Thoracic aorta (tissue), 2 donors: Measurements from ENCODE around the gene CAMKMT. TPM values are rescaled to one million over a fixed set of nuclear protein-coding genes. Genes with fewer than 3 reads are reported as not detected.

Experiments
- ATAC-seq: fragments of 150-250 bp; one replicate; pipeline ENCODE4 v1.8.0; 2017; ENCODE audit warnings: low read depth; ENCODE audit not compliant: insufficient number of reproducible peaks, low FRiP score
- DNase-seq: peaks from one replicate; pipeline ENCODE4 v3.0.0-alpha.2; 2020; ENCODE audit warnings: low spot score
- H3K27ac ChIP-seq, 2 donors: fragments of 200-600 bp; sonication (generic); 1 replicate in 1 of 2; 2 replicates in 1 of 2; pipeline ENCODE4 v1.5.1; 2016; ENCODE audit warnings: mild to moderate bottlenecking in 2 of 2, moderate library complexity in 2 of 2
- H3K27me3 ChIP-seq: fragments of 200-600 bp; sonication (generic); replicated peaks from 2 replicates; pipeline ENCODE4 v1.6.0; 2016; ENCODE audit warnings: mild to moderate bottlenecking; ENCODE audit not compliant: insufficient read depth
- H3K36me3 ChIP-seq: fragments of 200-600 bp; sonication (generic); one replicate; pipeline ENCODE4 v1.5.1; 2016
- H3K4me1 ChIP-seq, 2 donors: fragments of 200-600 bp; sonication (generic); 1 replicate in 1 of 2; 2 replicates in 1 of 2; pipeline versions ENCODE4 v1.5.1 to v1.6.0; 2016; ENCODE audit warnings: low read depth in 2 of 2, mild to moderate bottlenecking in 1 of 2; ENCODE audit not compliant: control insufficient read depth in 1 of 2
- H3K4me3 ChIP-seq: fragments of 200-600 bp; sonication (generic); 2 replicates; pipeline ENCODE4 v1.5.1; 2016; ENCODE audit warnings: mild to moderate bottlenecking
- H3K9me3 ChIP-seq: fragments of 200-600 bp; sonication (generic); 2 replicates; pipeline ENCODE4 v1.5.1; 2016
- total RNA-seq, 2 donors: library from RNA; depleted of rRNA; stranded (reverse); fragments of >200 nt; gene quantifications; one replicate each; pipeline versions ENCODE4 v1.1.0 to v1.2.3, GENCODE V29; 2016
- TF ChIP-seq, protein P1 (sequence below): fragments of 200-600 bp; sonication (generic); IDR thresholded peaks from one replicate; pipeline ENCODE4 v1.5.1; 2019; ENCODE audit warnings: antibody characterized with exemption

Gene CAMKMT
- 10 to 100 TPM in 1 of 2 donors, 1 to 10 TPM in 1; 4.7 to 11.6 TPM for total RNA-seq

DNA sequence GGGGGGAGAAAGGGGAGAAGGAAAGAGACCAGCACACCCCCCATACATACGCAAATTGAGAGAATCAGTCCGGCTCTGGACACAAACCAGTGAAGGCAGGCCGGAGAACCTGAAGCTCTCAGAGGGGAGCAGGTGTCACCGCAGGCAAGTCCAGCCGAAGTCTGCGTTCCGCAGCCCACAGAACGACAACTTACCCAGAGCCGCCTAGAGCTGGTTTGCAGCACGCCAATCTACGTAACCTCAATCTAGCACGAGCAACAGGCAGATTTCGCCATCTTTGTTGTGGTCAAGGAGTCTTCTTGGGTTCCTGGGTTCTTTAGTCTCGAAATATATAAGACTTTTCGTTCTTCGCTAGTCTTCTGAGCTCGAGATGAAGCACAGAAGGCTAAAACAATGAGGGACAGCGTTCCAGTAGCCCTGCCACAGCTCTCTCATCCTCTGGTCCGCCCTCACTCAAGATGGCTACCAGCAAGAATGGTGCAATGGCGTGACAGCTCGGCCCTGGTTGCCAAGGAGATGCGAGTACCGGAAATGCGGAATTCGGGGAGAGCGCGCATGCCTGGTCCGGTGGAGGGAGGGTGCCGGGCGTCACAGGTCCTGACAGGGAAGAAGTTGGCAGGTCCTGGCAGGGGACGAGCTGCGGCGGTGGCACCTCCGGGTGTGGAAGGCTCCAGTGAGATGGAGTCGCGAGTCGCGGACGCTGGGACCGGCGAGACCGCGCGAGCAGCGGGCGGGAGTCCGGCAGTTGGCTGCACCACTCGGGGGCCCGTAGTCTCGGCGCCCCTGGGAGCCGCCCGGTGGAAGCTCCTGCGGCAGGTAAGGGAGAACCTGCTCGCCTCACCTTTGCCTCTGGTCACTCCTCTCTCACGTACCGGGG lies at the start of gene CAMKMT, which contains the start of gene PREPL:
Gene CAMKMT, plus strand, starts transcription at position 618 of the 877 bp plus-strand sequence.
Gene PREPL, minus strand, starts transcription at position 165 of the 877 bp plus-strand sequence. CDS start 15,152 bp downstream, outside the sequence.
- Histone ChIP-seq H3K27ac (peak within 1 kb of the TSS; percentile 98 to 99), H3K27me3 (no peaks in the 10 kb centered on the region), H3K4me3 (peak within 1 kb of the TSS; percentile 92), H3K9me3 (no peaks in the 10 kb centered on the region), H3K4me1 (peaks cover 30 to 45% of the 10 kb centered on the region in 2 donors), H3K36me3 (no peaks in the 10 kb centered on the region)
- DNase-seq (peak; percentile 93), ATAC-seq (peak; percentile 91)
- TF ChIP-seq, protein P1, sequence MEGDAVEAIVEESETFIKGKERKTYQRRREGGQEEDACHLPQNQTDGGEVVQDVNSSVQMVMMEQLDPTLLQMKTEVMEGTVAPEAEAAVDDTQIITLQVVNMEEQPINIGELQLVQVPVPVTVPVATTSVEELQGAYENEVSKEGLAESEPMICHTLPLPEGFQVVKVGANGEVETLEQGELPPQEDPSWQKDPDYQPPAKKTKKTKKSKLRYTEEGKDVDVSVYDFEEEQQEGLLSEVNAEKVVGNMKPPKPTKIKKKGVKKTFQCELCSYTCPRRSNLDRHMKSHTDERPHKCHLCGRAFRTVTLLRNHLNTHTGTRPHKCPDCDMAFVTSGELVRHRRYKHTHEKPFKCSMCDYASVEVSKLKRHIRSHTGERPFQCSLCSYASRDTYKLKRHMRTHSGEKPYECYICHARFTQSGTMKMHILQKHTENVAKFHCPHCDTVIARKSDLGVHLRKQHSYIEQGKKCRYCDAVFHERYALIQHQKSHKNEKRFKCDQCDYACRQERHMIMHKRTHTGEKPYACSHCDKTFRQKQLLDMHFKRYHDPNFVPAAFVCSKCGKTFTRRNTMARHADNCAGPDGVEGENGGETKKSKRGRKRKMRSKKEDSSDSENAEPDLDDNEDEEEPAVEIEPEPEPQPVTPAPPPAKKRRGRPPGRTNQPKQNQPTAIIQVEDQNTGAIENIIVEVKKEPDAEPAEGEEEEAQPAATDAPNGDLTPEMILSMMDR = no peak

DNA sequence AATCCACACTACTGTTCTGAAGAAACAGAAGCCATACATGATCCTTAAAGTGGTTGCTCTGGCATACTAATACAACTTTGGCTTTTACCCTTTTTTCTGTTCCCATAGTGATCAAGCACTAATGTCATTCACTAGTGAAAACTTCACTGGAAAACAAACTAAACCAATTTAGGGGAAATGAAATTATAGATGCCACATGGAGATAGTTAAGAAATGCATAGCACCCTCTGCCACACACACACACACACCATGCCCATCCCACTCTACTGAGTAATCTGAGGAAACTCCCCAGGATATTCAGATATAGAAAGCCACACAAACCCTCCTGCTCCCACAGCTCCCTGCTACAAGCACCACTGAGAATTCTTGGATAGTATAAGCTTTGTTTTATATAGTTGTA lies 47.4 kb upstream of the CAMKMT start:
- TF ChIP-seq, protein P1 = no peak
- DNase-seq = no peak
- no peak for ATAC-seq

GRCh38 chr2:44315945-44316344 lies 45.8 kb upstream of the CAMKMT start:
- ATAC-seq (no peak), DNase-seq (no peak)
- TF ChIP-seq, protein P1 = no peak
- peaks cover 45% of the 10 kb centered on the region for H3K36me3 ChIP-seq
- no peak overlapping the region for H3K4me3 ChIP-seq
- peaks cover 4% of the 10 kb centered on the region for H3K9me3 ChIP-seq
- H3K4me1 ChIP-seq = no peaks in the 10 kb centered on the region
- no peaks in the 10 kb centered on the region for H3K27me3 ChIP-seq
- no peak overlapping the region for H3K27ac ChIP-seq

More for the DNA sequence above, 47.4 kb upstream of the CAMKMT start:
- H3K27ac ChIP-seq = no peak overlapping the region
- H3K9me3 ChIP-seq = peaks cover 20% of the 10 kb centered on the region
- H3K27me3 ChIP-seq = no peaks in the 10 kb centered on the region
- no peak overlapping the region for H3K4me3 ChIP-seq
- peaks cover 45% of the 10 kb centered on the region for H3K36me3 ChIP-seq
- no peaks in the 10 kb centered on the region for H3K4me1 ChIP-seq

DNA sequence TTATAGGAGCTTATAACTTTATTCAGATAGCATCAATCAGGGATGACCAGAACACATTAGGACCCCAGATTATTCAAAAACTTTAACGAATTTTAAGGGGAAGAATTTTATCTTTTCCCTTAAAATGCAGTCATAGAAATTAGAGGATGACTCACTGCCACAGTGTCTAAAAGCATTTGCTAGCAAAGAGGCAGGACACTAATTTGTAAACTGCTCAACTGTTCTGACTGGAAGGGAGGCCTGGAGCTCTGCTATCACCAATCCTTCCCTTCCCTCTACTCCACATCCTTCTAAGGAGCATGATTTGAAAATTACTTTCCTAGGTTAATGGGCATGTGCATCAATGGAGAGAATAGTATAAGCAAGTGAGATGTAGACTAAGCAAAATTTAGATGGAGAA lies 40.9 kb upstream of the CAMKMT start:
- H3K9me3 ChIP-seq = no peaks in the 10 kb centered on the region
- peaks cover 36% of the 10 kb centered on the region for H3K36me3 ChIP-seq
- H3K4me3 ChIP-seq = no peak overlapping the region
- TF ChIP-seq, protein P1 = no peak
- no peak overlapping the region for H3K27ac ChIP-seq
- DNase-seq (no peak), ATAC-seq (no peak)
- H3K27me3 ChIP-seq = no peaks in the 10 kb centered on the region
- H3K4me1 ChIP-seq = peaks cover 15 to 17% of the 10 kb centered on the region in 2 donors

- Histone ChIP-seq H3K27ac (no peak overlapping the region), H3K27me3 (no peaks in the 10 kb centered on the region), H3K36me3 (peaks cover 32% of the 10 kb centered on the region), H3K9me3 (no peaks in the 10 kb centered on the region), H3K4me3 (no peak overlapping the region), H3K4me1 (peaks cover 17 to 22% of the 10 kb centered on the region in 2 donors)
- ATAC-seq (no peak), DNase-seq (no peak)
- TF ChIP-seq, protein P1 = no peak
These were observed 40.4 kb upstream of the CAMKMT start for GRCh38 chr2:44321360-44321759.
